ENCODE results near the gene ZNF888.
"Not testable (repeated sequence)": the region's sequence is repeated elsewhere in the genome, so short reads cannot be mapped to it uniquely, and the experiment has no call there.

Gene ZNF888

GRCh38 chr19:52941523-52941922 is 18.3 kb upstream of the ZNF888 start:
- DNase-seq, result not testable (repeated sequence)

GRCh38 chr19:52940905-52941304 is 17.7 kb upstream of the ZNF888 start:
- DNase-seq, result not testable (repeated sequence)

GRCh38 chr19:52938761-52939160 is 15.5 kb upstream of the ZNF888 start:
- DNase-seq, result no peak

GRCh38 chr19:52936954-52937325 is 13.7 kb upstream of the ZNF888 start:
- no peak for DNase-seq

- DNase-seq, result no peak
These were observed 13.1 kb upstream of the ZNF888 start for GRCh38 chr19:52936151-52936953.

GRCh38 chr19:52935434-52935833 is 12.2 kb upstream of the ZNF888 start:
- no peak for DNase-seq

GRCh38 chr19:52924641-52925040 is 1.4 kb upstream of the ZNF888 start:
- not testable (repeated sequence) for DNase-seq

GRCh38 chr19:52923778-52924593 is 758 bp upstream of the ZNF888 start:
- DNase-seq, result no peak

GRCh38 chr19:52917531-52917930 is 5.7 kb downstream of the ZNF888 start:
- no peak for DNase-seq

GRCh38 chr19:52910648-52911047 is 12.6 kb downstream of the ZNF888 start:
- no peak for DNase-seq

GRCh38 chr19:52904052-52904780 is 19.0 kb downstream of the ZNF888 start:
- DNase-seq, result not testable (repeated sequence)

- no peak for DNase-seq
These were observed 21.4 kb downstream of the ZNF888 start for GRCh38 chr19:52901842-52902241.

- DNase-seq, result not testable (repeated sequence)
These were observed 24.6 kb downstream of the ZNF888 start for GRCh38 chr19:52898596-52898995.

GRCh38 chr19:52898101-52898500 is 25.1 kb downstream of the ZNF888 start:
- DNase-seq, result no peak

- DNase-seq, result peak; percentile 85
These were observed 25.9 kb downstream of the ZNF888 start, which contains the start of gene ZNF320 for GRCh38 chr19:52897138-52897935. Gene ZNF320 (minus strand): TSS chr19:52897635. CDS start chr19:52890255, 7,380 bp downstream.

- DNase-seq, result no peak
These were observed 26.6 kb downstream of the ZNF888 start for GRCh38 chr19:52896431-52897137.

GRCh38 chr19:52891336-52891735 is 31.9 kb downstream of the ZNF888 start:
- DNase-seq, result no peak

GRCh38 chr19:52889931-52890330 is 33.3 kb downstream of the ZNF888 start:
- DNase-seq, result no peak

GRCh38 chr19:52889076-52889475 is 34.2 kb downstream of the ZNF888 start:
- DNase-seq, result no peak

- DNase-seq, result no peak
These were observed 42.3 kb downstream of the ZNF888 start for GRCh38 chr19:52880895-52881389.

- DNase-seq, result not testable (repeated sequence)
These were observed 50.2 kb downstream of the ZNF888 start for GRCh38 chr19:52872996-52873395.

Measured in effector CD4-positive, alpha-beta T cell (primary cell).